Measurements from ENCODE around the gene SMYD5.
A peak's percentile ranks its signal among the peaks of the same experiment; 100 is the strongest.

The SMYD5 gene

GRCh38 chr2:73243884-73244570 lies 30.0 kb downstream of the SMYD5 start:
- peak; percentile 25 for DNase-seq

GRCh38 chr2:73244580-73244979 lies 30.5 kb downstream of the SMYD5 start:
- DNase-seq, result no peak

DNA sequence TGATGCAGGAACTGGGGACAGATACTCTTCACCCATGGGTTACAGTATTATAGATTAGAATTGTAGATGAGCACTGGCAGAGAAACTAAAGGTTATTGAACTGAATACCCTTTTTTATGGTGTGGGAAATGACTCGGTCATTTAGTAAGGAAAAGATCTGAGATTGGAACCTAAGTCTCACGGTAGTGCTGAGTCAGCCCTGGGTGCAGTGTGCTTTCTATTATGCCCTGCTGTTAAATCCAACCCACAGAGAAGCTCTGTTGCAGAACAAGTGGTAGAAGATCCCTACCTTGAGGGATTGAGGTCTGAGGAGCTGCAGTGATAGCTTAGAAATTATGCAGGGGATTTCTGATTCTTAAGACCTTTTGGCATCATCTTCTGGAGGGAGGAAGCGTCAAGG lies 32.8 kb downstream of the SMYD5 start:
- DNase-seq, result no peak

DNA sequence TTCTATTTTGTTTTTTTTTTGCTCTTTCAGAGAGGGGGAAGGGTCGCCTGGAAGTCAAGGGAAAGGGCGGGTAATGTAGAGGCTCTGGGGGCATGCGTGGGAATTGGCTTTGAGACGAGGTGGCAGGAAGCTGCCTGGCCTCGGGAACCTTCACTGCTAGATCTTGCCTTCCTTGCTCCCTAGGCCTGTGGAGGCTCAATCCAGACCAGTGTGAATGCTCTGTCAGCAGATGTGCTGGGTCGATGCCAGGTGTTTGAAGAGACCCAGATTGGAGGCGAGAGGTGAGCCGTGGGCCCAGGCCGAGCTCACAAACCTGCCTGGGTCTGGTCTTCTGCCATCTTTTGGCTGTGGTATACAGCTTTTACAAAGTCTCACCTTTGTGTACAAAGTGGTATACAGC lies 35.6 kb downstream of the SMYD5 start:
- DNase-seq, result no peak

- no peak for DNase-seq
Observed at GRCh38 chr2:73250872-73251846, 37.1 kb downstream of the SMYD5 start.

GRCh38 chr2:73252238-73253027 lies 38.4 kb downstream of the SMYD5 start:
- DNase-seq, result no peak

GRCh38 chr2:73253400-73253799 lies 39.4 kb downstream of the SMYD5 start:
- DNase-seq, result no peak

DNA sequence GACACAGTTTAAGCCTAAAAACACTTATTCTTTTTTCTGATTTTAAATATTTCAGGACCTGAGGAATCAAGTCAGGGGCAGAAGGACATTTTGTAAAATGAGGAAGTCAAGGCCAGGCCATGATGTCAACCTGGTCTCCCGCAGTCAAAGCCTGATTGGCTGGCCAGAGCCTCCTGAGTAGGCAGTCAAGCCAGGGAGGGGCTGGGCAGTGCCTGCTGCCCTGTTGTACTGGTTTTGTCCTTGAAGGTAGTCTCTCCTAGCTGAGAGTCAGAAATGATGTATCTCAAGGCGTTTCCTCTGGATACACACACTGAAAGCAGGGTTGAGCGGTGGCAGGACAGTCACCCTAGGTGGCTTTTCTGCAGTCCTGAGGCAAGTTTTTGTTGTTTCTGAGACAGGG lies 39.9 kb downstream of the SMYD5 start:
- no peak for DNase-seq

- no peak for DNase-seq
Observed at GRCh38 chr2:73254343-73255006, 40.4 kb downstream of the SMYD5 start.

DNA sequence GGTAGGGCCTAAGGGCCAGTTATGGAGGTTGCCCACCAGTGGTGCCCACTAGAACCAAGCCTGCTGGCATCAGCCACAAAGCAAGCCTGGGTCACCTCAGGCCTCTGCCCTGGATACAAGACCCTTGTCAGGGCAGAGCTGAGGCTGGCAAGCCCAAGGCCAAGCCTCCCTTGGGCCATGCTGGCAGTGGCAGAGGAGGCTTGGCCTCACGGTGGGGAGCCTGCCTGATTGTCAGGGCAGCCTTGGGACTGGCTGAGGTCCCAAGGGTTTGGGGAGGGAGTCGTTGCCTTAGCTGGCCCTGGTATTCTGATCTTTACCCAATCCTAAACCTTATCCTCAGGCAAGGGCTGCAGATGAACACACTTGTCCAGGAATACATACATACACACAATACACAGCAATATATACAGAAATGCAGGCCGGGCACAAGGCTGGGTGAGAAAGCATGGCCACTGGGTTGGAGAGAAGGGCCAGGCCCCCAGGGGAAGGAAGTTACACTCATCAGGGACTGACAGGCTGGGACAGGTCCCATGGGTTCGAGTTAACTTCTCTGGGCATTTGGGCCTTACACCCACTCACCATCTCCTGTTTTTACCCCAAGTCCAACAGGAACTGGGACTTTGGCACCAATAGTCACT lies 41.1 kb downstream of the SMYD5 start:
- DNase-seq, result no peak

DNA sequence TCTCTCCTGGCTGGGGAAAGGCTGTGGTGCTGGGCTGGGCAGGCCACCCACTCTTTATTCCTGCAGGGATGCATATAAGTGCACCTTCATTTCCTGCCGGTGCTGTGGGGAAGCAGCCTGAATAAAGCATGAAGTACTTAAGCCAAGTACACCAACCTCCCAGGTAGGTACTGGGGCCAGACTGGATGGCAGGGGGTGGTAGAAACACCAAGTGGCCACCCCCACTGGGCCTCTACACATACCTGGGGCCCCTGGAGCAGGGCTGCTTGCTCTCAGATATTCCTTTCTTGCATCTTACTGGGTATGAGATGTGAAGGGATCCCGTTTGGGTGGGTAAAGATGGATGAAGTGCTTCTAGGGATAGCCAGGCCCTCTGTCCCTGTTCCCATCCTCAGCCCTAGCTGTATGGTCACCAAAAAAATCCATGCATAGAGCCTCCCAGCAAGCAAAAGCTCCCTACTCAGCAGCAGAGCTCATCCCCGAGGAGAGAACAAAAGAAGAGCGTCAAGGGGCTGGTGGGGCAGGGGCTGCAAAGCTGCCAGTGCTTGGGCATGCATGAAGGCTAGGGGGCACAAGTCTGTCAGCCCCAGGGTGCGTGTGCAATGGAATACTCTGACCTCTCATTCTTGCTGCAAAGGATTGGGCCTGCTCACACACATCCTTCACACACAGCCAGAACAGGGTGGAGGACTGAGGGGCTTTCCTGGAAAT lies 42.0 kb downstream of the SMYD5 start:
- DNase-seq, result no peak

GRCh38 chr2:73256618-73256922 lies 42.5 kb downstream of the SMYD5 start:
- no peak for DNase-seq

DNA sequence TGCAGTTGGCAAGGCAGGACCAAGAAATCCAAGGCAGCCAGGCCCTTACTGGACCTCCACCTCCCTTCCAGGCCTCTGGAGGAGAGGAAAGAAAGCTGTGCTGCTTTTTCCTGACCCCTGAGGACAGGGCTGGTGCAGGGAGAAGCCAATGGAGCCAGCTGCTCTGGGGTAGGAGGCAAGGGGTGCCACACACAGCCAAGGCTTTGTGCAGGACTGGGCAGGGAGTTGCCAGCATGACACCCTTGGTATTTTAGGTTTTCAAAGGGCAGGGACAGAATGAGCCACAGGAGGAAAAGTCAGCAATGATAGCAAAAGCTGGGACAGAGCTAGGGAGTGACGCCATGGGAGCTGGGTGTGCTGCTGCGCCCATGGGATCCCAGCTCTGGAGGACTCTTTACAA lies 43.0 kb downstream of the SMYD5 start:
- DNase-seq, result no peak

- DNase-seq, result no peak
Observed at GRCh38 chr2:73257425-73258125, 43.5 kb downstream of the SMYD5 start.

GRCh38 chr2:73258186-73258912 lies 44.3 kb downstream of the SMYD5 start:
- no peak for DNase-seq

- no peak for DNase-seq
Observed at GRCh38 chr2:73258913-73259215, 44.8 kb downstream of the SMYD5 start.

GRCh38 chr2:73259276-73259675 lies 45.2 kb downstream of the SMYD5 start:
- DNase-seq, result no peak

DNA sequence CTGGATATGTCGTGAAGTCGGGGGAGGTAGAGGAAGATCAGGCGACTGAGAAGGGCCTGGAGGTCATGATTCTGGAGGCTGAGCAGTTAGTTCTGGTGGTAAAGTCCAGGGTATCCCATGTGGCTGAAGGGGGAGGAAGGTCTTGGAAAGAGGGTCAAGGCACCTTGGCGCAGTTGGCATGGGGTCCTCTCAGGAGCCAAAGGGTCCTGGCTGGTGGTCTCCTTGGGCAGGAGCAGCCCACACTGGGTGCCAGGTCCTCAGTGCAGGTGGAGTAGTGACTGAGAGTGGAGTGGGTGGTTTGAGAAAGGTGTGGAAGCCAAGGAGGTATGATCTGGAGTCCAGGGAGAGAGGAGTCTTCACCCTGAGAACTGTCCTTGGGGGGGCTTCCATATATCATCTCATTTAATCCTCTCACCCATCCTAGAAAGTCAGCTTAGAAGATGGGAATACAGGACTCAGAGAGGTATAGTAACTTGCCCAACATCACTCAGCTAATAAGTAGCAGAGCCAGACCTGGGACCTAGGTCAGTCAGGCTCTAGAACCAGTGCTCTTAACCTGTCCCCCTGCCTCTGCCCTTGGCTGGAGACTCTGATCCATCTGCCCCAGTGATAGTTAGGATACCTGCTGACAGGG lies 45.8 kb downstream of the SMYD5 start:
- DNase-seq, result no peak

DNA sequence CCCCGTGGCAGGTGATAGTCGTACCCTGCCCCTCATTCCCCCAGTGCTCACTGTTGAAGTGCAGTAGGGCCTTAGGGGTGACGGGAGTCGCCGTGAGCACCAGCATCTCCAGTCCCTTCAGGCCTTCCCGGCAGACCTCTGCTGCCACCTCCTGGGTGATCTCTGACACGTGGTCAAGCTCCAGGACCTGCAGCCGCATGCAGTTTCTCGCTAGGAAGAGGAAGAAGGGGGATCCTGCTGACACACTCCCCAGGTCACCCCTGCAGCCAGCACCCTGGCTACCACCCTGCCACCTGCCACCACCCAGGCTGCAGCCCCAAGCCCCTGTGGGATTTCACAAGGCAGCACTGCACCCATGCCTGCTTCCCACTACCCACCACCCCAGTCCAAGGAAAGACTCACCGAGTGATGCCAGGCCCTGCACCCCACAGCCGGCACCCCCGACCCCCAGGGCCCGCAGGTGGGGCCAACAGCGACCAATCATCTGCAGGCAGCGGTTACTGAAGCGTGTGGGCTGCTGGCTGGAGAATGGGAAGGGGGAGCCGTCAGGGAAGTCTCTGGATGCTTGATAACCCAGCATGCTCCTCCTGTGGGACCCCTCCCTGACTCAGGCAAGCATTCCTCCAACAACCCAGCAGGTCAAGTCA lies 46.4 kb downstream of the SMYD5 start:
- DNase-seq, result no peak

Measured in NCI-H2081 treated with DMSO at 0.1 percent for 48 hours (cell line).